GM21737 (cell line): ENCODE measurements around the gene ANO3.

Source experiments
- ATAC-seq: cut with Tn5 transposase; IDR thresholded peaks from one replicate; pipeline ENCODE4 v1.9.1; 2021; ENCODE audit warnings: mild to moderate bottlenecking, moderate library complexity; ENCODE audit not compliant: unreplicated experiment

ANO3 gene

DNA sequence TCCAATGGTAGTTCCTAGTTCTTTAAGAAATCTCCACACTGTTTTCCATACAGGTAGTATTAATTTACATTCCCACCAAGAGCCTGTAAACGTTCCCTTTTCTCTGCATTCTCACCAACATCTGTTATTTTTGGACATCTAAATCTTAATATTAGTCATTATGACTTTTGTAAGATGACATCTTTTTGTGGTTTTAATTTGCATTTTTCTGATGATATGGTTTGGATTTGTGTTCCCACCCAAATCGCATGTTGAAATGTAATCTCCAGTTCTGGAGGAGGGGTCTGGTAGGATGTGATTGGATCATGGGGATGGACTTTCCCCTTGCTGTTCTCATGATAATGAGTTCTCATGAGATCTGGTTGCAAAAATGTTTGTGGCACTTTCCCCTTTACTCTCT, 151.2 kb downstream of the ANO3 start:
- no peak for ATAC-seq

GRCh38 chr11:26490546-26490945, 158.6 kb downstream of the ANO3 start:
- no peak for ATAC-seq

GRCh38 chr11:26493616-26494015, 161.7 kb downstream of the ANO3 start:
- ATAC-seq = no peak

GRCh38 chr11:26507229-26507628, 175.3 kb downstream of the ANO3 start:
- no peak for ATAC-seq

DNA sequence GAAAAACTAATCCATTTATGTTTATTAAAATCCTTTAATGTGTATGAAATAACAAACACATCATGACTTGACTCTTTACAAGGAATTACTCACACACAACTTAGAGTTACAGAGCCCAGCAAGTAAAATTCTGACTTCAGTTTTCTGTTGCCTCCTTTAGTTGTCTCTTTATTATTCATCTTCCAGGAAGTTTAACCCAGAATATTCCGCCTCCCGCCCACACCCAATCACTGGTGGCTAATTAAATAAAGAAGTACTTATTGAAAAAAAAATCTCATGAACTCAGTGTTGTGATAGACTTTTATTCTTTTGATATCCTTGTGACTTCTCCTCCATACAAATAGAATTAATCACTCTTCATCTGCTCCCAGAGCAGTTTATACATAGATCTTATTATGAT, 178.2 kb downstream of the ANO3 start:
- no peak for ATAC-seq

DNA sequence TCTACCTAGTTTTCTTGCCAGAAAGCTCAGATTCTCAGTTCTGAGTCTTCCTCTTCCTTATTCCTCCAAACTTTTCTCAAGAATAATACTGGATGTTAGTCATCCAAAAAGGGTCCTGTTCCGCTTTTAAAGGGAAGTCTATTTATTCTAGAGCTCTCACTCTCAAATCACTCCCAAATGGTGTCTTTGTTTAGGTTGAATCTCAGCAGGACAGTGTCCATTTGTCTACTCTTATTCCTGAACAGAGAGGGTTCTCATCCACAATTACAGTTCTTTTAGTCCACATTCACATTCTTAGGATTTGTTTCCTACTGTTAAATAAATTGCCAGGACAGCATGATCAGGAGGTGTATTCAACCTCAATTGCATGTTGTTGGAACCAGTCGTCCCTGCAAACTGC, 178.8 kb downstream of the ANO3 start:
- no peak for ATAC-seq

DNA sequence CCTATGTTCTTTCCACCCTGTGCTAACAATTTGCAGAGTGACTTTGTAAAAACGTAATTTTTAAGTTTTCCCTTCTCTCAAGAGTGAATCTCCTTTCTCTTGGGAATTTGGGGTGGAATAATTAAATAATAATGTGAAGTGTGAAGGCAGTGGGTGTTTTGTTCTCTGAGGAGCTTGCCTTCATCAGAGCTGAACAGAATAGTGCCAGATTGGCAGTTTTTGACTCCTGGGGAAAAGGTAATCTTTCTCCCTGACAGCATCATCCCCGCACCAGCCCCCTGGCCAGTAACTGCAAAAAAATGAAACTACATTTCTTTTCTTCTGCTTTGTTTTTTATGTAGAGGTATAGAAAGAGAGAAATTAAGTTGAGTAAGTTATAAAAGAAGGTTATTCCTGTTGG, 180.3 kb downstream of the ANO3 start:
- no peak for ATAC-seq

DNA sequence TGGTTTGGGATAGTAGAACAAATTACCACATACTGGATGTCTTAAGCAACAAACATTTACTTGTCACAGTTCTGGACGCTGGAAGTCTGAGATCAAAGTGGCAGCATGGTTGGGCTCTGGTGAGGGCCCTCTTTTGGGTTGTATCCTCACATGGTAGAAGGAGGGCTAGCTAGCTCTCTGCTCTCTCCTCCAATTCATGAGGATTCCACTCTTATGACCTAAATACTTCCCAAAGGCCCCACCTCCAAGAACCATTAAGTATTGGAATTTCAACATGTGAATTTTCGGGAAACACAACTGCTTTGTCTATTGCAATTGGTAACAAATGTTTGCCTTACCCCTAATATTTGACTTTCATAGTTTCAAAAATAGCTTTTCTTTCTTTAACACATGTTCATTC, 187.5 kb downstream of the ANO3 start:
- no peak for ATAC-seq

- ATAC-seq = no peak
Measured at GRCh38 chr11:26522912-26523610, 191.1 kb downstream of the ANO3 start.

- ATAC-seq = no peak
Measured at GRCh38 chr11:26527685-26528084, 195.8 kb downstream of the ANO3 start.

- ATAC-seq = no peak
Measured at GRCh38 chr11:26537341-26537740, 205.4 kb downstream of the ANO3 start.

GRCh38 chr11:26539517-26539916, 207.6 kb downstream of the ANO3 start:
- ATAC-seq = no peak

DNA sequence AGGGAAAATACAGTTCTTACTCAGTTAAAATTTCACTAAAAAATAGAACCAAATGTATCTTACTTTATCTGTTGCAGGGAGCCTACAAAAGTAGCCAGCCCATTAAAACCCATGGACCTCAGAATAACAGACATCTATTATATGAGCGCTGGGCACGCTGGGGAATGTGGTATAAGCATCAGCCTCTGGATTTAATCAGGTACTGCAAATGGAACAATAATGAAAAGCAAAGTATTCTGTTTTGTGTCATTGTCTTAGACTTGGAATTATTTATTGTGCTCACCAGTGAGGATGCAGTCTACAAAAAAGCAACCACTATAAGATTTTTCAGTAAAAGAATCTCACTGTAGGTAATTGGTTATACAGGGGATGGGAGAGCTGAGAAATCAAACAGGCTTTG, 209.9 kb downstream of the ANO3 start:
- ATAC-seq = no peak

- no peak for ATAC-seq
Measured at GRCh38 chr11:26549176-26549575, 217.2 kb downstream of the ANO3 start.

GRCh38 chr11:26550022-26550421, 218.1 kb downstream of the ANO3 start:
- ATAC-seq = no peak

- ATAC-seq = no peak
Measured at GRCh38 chr11:26551186-26551801, 219.4 kb downstream of the ANO3 start.

DNA sequence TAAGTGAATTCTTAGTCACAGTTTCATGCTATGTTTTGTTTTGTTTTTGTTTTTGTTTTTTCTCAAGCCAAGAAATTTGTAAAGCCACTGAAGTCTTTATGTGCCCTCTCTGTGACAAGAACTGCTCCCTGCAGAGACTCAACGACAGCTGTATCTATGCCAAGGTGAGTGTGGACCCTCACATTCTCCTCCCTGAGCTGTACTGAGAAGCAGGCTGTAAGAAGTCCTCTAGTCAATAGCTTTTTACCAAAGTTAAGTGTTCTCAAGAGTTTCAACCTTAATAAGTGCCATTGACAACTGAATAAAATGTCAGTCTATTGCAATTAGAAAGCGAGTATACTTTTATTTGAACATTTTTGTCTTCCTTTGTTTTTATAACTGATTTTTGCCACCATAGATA, 221.3 kb downstream of the ANO3 start:
- no peak for ATAC-seq

- no peak for ATAC-seq
Measured at GRCh38 chr11:26554455-26554854, 222.5 kb downstream of the ANO3 start.

DNA sequence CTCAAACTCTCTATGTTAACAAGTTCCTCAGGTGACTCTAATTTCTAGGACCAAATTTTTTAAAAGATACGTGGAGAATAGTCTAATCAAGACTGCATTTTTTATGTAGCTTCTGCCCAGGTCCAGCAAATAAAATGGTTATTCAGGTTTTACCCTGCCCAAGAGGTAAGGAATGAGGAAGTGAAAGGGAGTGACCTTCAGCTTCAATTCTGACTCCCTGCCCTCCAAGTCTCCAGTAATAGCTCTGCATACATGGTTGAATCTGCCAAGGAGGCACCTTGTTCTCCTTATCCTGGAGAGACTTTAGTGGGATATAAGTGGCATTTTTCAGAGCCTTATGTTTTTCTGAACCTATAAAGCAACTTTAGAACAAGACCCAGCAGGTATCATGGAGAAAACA, 224.7 kb downstream of the ANO3 start:
- no peak for ATAC-seq

GRCh38 chr11:26557666-26558065, 225.7 kb downstream of the ANO3 start:
- ATAC-seq = no peak

DNA sequence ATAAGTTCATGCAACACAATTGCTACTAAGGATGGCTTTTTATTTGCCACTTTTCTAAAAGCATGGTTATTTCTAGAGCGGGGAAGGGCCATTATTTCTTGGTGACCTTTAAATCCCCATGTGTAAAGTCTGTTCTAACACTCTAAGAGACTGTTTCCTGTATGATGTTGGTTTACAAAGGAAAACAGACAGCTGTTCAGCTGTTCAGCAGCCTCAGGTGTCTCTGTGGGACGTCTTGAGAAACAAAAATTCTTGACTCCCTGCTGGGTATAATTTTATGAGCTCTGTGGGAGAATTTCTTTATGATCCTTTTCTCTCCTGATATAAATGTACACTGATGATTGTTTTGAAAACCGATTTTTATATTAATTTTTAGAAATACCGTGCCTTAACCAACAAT, 226.3 kb downstream of the ANO3 start:
- no peak for ATAC-seq

GRCh38 chr11:26569646-26570045, 237.7 kb downstream of the ANO3 start:
- no peak for ATAC-seq
